ENCODE data around the gene GXYLT2. TPM values are rescaled to one million over a fixed set of nuclear protein-coding genes. Genes with fewer than 3 reads are reported as not detected.

The GXYLT2 gene
- total and polyA plus RNA-seq, 2 of the 13 experiments (the other 11 are each of a cell fraction or from before 2014, with no cell fraction given), result 4.3 to 6.9 TPM

- TF ChIP-seq ZSCAN20 (CRISPR knock-in tag; IDR thresholded peaks at IDR 0.05; ENCODE audit: borderline replicate concordance) (0 out of 2 replicates have a peak, but pooled peaks have one; percentile 62), KAT8 (CRISPR knock-in tag; IDR thresholded peaks at IDR 0.05) (peak; percentile 23; the same call in 1 of the 2 replicates), IRF2 (CRISPR knock-in tag; IDR thresholded peaks at IDR 0.05) (0 out of 2 replicates have a peak, but pooled peaks have one; percentile 38), MED1 (CRISPR knock-in tag; IDR thresholded peaks at IDR 0.05) (0 out of 2 replicates have a peak, but pooled peaks have one; percentile 23), NFKBIZ (CRISPR knock-in tag; IDR thresholded peaks at IDR 0.05) (no peak), SOX13 (IDR thresholded peaks at IDR 0.05) (no peak), SOX13 (CRISPR knock-in tag; conservative IDR thresholded peaks at IDR 0.05 in 1 of 2, IDR thresholded peaks at IDR 0.05 in 1 of 2) (peak in 1 of 2 experiments; percentile 81; a peak in 2 of 4 replicates), ZNF264 (CRISPR knock-in tag; IDR thresholded peaks at IDR 0.05) (0 out of 2 replicates have a peak, but pooled peaks have one; percentile 37), NR2F1 (CRISPR knock-in tag; IDR thresholded peaks at IDR 0.05) (0 out of 4 replicates have a peak, but pooled peaks of 1 of the 2 experiments have one; percentile 18), SAP130 (CRISPR knock-in tag; IDR thresholded peaks at IDR 0.05; ENCODE audit: low read depth) (peak; percentile 32), NR2F2 (IDR thresholded peaks at IDR 0.05; ENCODE audit: borderline replicate concordance, low read depth) (peak; percentile 59; the same call in 1 of the 2 replicates), TCF7 (IDR thresholded peaks at IDR 0.05; ENCODE audit: low read depth) (peak; percentile 65), ZNF17 (CRISPR knock-in tag; IDR thresholded peaks at IDR 0.05) (no peak), ZBTB14 (CRISPR knock-in tag; IDR thresholded peaks at IDR 0.05) (0 out of 2 replicates have a peak, but pooled peaks have one; percentile 30), GATAD2A (CRISPR knock-in tag; IDR thresholded peaks at IDR 0.05) (0 out of 2 replicates have a peak, but pooled peaks have one; percentile 5), POGZ (CRISPR knock-in tag; IDR thresholded peaks at IDR 0.05) (no peak), SOX6 (IDR thresholded peaks at IDR 0.05) (no peak), SOX6 (CRISPR knock-in tag; IDR thresholded peaks at IDR 0.05) (peak; percentile 42)
- TF ChIP-seq, protein P1, sequence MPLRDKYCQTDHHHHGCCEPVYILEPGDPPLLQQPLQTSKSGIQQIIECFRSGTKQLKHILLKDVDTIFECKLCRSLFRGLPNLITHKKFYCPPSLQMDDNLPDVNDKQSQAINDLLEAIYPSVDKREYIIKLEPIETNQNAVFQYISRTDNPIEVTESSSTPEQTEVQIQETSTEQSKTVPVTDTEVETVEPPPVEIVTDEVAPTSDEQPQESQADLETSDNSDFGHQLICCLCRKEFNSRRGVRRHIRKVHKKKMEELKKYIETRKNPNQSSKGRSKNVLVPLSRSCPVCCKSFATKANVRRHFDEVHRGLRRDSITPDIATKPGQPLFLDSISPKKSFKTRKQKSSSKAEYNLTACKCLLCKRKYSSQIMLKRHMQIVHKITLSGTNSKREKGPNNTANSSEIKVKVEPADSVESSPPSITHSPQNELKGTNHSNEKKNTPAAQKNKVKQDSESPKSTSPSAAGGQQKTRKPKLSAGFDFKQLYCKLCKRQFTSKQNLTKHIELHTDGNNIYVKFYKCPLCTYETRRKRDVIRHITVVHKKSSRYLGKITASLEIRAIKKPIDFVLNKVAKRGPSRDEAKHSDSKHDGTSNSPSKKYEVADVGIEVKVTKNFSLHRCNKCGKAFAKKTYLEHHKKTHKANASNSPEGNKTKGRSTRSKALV (CRISPR knock-in tag; IDR thresholded peaks at IDR 0.05), result peak; percentile 61; the same call in 1 of the 2 replicates
Observed at GRCh38 chr3:72888546-72889309, 882 bp downstream of the GXYLT2 start (continued).

Measured in HepG2 (cell line).